Mesothelial cell of epicardium (in vitro differentiated cells): Measurements from ENCODE around the gene TMEM247. TPM values are rescaled to one million over a fixed set of nuclear protein-coding genes. Genes with fewer than 3 reads are reported as not detected.

Experiments
- DNase-seq, 2 experiments: peaks; one replicate each; pipeline ENCODE4 v3.0.0; 2021; ENCODE audit warnings: low spot score in 2 of 2; ENCODE audit not compliant: unreplicated experiment in 2 of 2
- H3K27ac Mint-ChIP-seq: 2 replicates; pipeline ENCODE4 v1.8.0; 2021; ENCODE audit warnings: mixed read lengths
- H3K27me3 Mint-ChIP-seq: 2 replicates; pipeline ENCODE4 v1.8.0; 2021; ENCODE audit warnings: low read depth, mixed read lengths
- H3K36me3 Mint-ChIP-seq: 2 replicates; pipeline ENCODE4 v1.8.0; 2021; ENCODE audit warnings: mixed read lengths
- H3K4me1 Mint-ChIP-seq: 2 replicates; pipeline ENCODE4 v1.8.0; 2021; ENCODE audit warnings: mixed read lengths
- H3K4me3 Mint-ChIP-seq: 2 replicates; pipeline ENCODE4 v1.8.0; 2021; ENCODE audit warnings: mild to moderate bottlenecking, moderate library complexity, mixed read lengths
- H3K9me3 Mint-ChIP-seq: 2 replicates; pipeline ENCODE4 v1.8.0; 2021; ENCODE audit warnings: mixed read lengths
- CTCF ChIP-seq: fragments of 200-600 bp; sonication (generic); IDR thresholded peaks from one replicate; pipeline ENCODE4 v1.5.0; 2021; ENCODE audit warnings: antibody characterized with exemption; ENCODE audit not compliant: unreplicated experiment
- total RNA-seq: library from RNA; stranded (reverse); gene quantifications from 3 replicates; pipeline ENCODE4 v1.2.1, GENCODE V29; 2021

The TMEM247 gene
- total RNA-seq, 1 donor from 2014 or later: not detected

- no peaks in the 10 kb centered on the region for H3K36me3 Mint-ChIP-seq
- H3K27me3 Mint-ChIP-seq: no peaks in the 10 kb centered on the region
- peaks cover 32% of the 10 kb centered on the region for H3K4me1 Mint-ChIP-seq
- no peak overlapping the region for H3K4me3 Mint-ChIP-seq
- no peak for DNase-seq
- H3K9me3 Mint-ChIP-seq: peaks cover 4% of the 10 kb centered on the region
- no peak for TF ChIP-seq CTCF
- H3K27ac Mint-ChIP-seq: no peak overlapping the region
Measured at GRCh38 chr2:46462936-46463335, 16.4 kb upstream of the TMEM247 start.

- no peak for DNase-seq
- Mint-ChIP-seq H3K4me1 (peaks cover 5% of the 10 kb centered on the region), H3K27ac (no peak overlapping the region), H3K36me3 (no peaks in the 10 kb centered on the region), H3K27me3 (no peaks in the 10 kb centered on the region), H3K9me3 (peaks cover 14% of the 10 kb centered on the region), H3K4me3 (no peak overlapping the region)
- no peak for TF ChIP-seq CTCF
Measured at GRCh38 chr2:46469116-46469515, 10.2 kb upstream of the TMEM247 start.

GRCh38 chr2:46469700-46470099, 9.7 kb upstream of the TMEM247 start:
- Mint-ChIP-seq H3K9me3 (peaks cover 16% of the 10 kb centered on the region), H3K4me3 (no peak overlapping the region)
- no peak for DNase-seq

GRCh38 chr2:46470114-46470628, 9.2 kb upstream of the TMEM247 start:
- no peak for TF ChIP-seq CTCF
- H3K27ac Mint-ChIP-seq: no peak overlapping the region
- no peaks in the 10 kb centered on the region for H3K36me3 Mint-ChIP-seq
- no peak overlapping the region for H3K4me3 Mint-ChIP-seq
- no peak for DNase-seq
- H3K4me1 Mint-ChIP-seq: no peaks in the 10 kb centered on the region
- peaks cover 20% of the 10 kb centered on the region for H3K9me3 Mint-ChIP-seq
- peaks cover 5% of the 10 kb centered on the region for H3K27me3 Mint-ChIP-seq

More at GRCh38 chr2:46469700-46470099, 9.7 kb upstream of the TMEM247 start:
- H3K4me1 Mint-ChIP-seq: peaks cover under 1% of the 10 kb centered on the region
- H3K36me3 Mint-ChIP-seq: no peaks in the 10 kb centered on the region
- peaks cover 2% of the 10 kb centered on the region for H3K27me3 Mint-ChIP-seq
- no peak for TF ChIP-seq CTCF
- H3K27ac Mint-ChIP-seq: no peak overlapping the region

DNA sequence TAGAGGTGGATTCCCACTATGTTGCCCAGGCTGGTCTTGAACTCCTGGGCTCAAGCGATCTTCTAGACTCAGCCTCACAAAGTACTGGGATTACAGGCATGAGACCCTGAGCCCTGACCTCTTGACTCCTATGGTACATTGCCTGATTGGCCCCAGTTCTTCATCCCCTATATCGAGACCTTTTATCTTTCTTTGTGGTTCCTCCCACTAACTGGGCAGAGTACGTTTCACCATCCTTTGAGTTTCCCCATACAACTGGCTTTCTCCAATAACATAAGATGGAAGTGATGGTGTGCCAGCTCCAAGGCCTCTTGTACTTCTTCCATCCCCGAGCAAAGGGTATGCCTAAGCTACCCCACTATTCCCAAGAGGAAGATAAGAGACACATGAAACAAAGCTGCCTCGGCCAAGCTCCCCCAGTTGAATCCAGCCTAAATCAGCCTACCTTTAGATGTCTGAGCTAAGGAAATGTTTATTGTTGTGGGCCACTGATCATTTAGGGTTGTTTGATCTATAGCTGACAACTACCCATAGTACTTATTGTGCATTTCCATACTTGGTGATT, 8.3 kb upstream of the TMEM247 start:
- H3K36me3 Mint-ChIP-seq: no peaks in the 10 kb centered on the region
- H3K4me3 Mint-ChIP-seq: no peak overlapping the region
- peaks cover 20% of the 10 kb centered on the region for H3K9me3 Mint-ChIP-seq
- DNase-seq: no peak
- H3K4me1 Mint-ChIP-seq: no peaks in the 10 kb centered on the region
- TF ChIP-seq CTCF: no peak
- H3K27ac Mint-ChIP-seq: no peak overlapping the region
- H3K27me3 Mint-ChIP-seq: peaks cover 5% of the 10 kb centered on the region
